SK-N-MC (cell line): ENCODE measurements around the gene IL1RAPL1.

Experiments used
- DNase-seq: peaks from one replicate; pipeline ENCODE4 v3.0.0-alpha.2; 2011; ENCODE audit warnings: low read depth, low spot score
- H3K27ac ChIP-seq: fragments of 200-600 bp; sonication (generic); 2 replicates; pipeline ENCODE4 v1.5.1; 2016; ENCODE audit warnings: mixed run types
- H3K36me3 ChIP-seq: fragments of 200-600 bp; sonication (generic); 2 replicates; pipeline ENCODE4 v1.6.1; 2017; ENCODE audit warnings: antibody characterized with exemption, low read length, mixed read lengths; ENCODE audit not compliant: insufficient read depth
- H3K4me3 ChIP-seq: fragments of 200-600 bp; sonication (generic); 2 replicates; pipeline ENCODE4 v1.5.1; 2016
- H3K9ac ChIP-seq: fragments of 200-600 bp; sonication (generic); 2 replicates; pipeline ENCODE4 v1.8.0; 2017; ENCODE audit warnings: mixed run types, mixed read lengths; ENCODE audit not compliant: insufficient read length
- H3K9me3 ChIP-seq: fragments of 200-600 bp; sonication (generic); 2 replicates; pipeline ENCODE4 v1.6.1; 2017; ENCODE audit warnings: low read depth, mild to moderate bottlenecking, antibody characterized with exemption, low read length, moderate library complexity, mixed read lengths
- EZH2 ChIP-seq: fragments of 200-600 bp; sonication (generic); IDR thresholded peaks from one replicate; pipeline ENCODE4 v1.6.1; 2017; ENCODE audit warnings: antibody characterized with exemption
- FOXP2 ChIP-seq: optimal IDR thresholded peaks from 2 replicates; pipeline ENCODE3; 2011; ENCODE audit warnings: mild to moderate bottlenecking, moderate library complexity; ENCODE audit not compliant: insufficient read depth; ENCODE audit errors: extremely low read length, control extremely low read depth
- POLR2AphosphoS5 ChIP-seq: IDR thresholded peaks from 2 replicates; pipeline ENCODE4 v1.6.1; 2012; ENCODE audit warnings: mild to moderate bottlenecking, low read depth, low read length, borderline replicate concordance

The IL1RAPL1 gene

DNA sequence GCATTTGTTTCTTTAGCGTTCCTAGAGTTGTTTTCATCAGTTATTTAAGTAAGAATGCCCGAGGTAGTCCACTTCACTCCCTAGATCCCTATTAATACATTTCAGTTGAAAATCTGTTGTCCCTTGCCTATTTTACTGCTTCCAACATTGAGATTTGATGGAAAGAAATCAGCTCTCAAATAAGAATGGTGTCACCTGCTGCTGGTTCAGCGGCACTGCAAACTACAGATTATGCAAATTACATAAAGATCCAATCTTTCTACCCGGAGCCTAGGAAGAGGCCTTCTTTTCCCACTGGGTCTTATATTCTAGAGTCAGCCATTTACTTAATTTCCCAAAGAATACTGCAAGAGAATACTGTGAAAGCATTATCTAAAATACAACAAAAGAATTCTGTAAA, 1030.5 kb downstream of the IL1RAPL1 start:
- no peak for TF ChIP-seq EZH2
- no peak for TF ChIP-seq POLR2AphosphoS5
- Histone ChIP-seq H3K9me3 (no peaks in the 10 kb centered on the region), H3K36me3 (no peaks in the 10 kb centered on the region), H3K27ac (no peak overlapping the region), H3K9ac (no peak overlapping the region), H3K4me3 (no peak overlapping the region)
- DNase-seq: no peak

DNA sequence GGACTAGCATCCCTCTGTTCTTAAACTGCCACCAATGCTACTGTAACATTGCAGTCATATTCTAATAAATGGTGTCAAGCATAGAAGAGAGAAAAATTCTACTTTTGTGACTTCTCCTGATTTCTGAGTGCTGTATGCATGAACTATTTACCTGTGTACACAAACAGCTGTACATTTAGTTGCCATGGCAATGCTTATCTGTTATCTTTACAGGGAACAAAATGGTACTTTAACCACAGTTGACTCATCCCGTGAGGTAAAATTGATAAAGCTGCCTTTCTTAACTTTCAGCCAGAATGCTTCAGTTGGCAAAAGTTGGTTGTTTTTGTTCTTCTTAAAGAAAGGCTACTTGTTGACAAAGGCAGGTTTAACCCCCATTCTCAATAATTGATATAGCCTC, 1040.6 kb downstream of the IL1RAPL1 start:
- Histone ChIP-seq H3K9me3 (no peaks in the 10 kb centered on the region), H3K36me3 (no peaks in the 10 kb centered on the region), H3K4me3 (no peak overlapping the region), H3K9ac (no peak overlapping the region), H3K27ac (no peak overlapping the region)
- no peak for TF ChIP-seq FOXP2
- TF ChIP-seq POLR2AphosphoS5: no peak
- no peak for TF ChIP-seq EZH2
- no peak for DNase-seq

DNA sequence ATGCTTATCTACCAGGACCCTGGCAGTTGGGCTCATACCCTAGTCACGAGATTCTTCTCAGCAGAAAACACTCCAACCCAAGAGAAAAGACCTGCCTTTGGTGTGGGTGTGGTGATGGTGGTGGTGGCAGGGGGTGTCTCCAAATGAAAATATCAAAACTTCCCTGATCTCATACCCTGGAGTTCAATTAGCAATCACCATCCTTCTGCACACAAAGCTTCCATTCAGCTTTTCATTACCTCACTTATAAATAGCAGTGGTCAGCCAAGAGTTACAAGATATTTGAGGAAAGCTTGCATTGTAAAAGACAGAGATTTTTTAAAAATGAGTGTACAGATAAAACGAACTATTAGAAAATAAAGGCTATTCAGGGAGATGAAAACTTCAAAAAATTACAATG, 1047.3 kb downstream of the IL1RAPL1 start:
- TF ChIP-seq POLR2AphosphoS5 (no peak), EZH2 (no peak), FOXP2 (no peak)
- no peak for DNase-seq
- H3K27ac ChIP-seq: no peak overlapping the region
- H3K36me3 ChIP-seq: no peaks in the 10 kb centered on the region
- no peak overlapping the region for H3K4me3 ChIP-seq
- no peaks in the 10 kb centered on the region for H3K9me3 ChIP-seq
- H3K9ac ChIP-seq: no peak overlapping the region

DNA sequence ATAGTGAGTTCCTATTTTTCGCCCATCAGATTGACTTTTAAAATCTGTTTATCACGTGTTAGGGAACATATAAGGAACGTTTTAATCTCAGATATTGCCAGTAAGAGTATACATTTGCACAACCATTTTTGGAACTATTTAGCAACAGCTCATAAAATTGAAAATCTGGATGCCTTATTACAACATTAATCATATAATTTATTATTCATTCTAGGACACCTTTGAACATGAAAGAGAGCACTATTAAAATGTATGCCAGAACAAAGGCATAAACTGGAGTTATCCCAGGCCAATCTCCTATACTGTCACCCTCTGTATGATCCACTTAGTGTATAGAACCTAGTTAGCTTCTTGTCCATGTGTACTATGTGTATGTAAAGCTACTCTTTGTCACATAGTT, 1049.1 kb downstream of the IL1RAPL1 start:
- TF ChIP-seq POLR2AphosphoS5 (no peak), FOXP2 (no peak), EZH2 (no peak)
- H3K27ac ChIP-seq: no peak overlapping the region
- no peak overlapping the region for H3K4me3 ChIP-seq
- H3K9ac ChIP-seq: no peak overlapping the region
- no peaks in the 10 kb centered on the region for H3K9me3 ChIP-seq
- no peaks in the 10 kb centered on the region for H3K36me3 ChIP-seq
- DNase-seq: no peak

DNA sequence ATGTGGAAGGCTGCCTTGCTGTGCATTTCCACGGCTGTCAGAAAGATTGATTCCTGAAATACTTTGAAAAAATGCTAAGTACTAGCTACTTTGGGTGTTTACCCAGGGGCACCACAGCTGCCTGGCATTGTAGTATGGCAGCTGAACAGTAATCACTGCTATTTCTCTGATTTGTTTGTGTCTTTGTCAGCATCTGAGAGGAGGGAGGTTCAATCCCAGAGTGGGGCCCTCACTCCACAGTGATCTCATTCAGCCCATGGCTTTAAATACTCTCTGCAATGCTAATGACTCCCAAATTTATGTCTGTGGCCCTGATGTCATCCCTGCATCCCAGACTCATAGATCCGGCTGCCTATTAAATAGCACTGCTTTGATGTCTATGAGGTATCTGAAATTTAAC, 1052.9 kb downstream of the IL1RAPL1 start:
- DNase-seq: no peak
- TF ChIP-seq POLR2AphosphoS5 (no peak), EZH2 (no peak), FOXP2 (no peak)
- no peak overlapping the region for H3K27ac ChIP-seq
- no peak overlapping the region for H3K4me3 ChIP-seq
- H3K9me3 ChIP-seq: no peaks in the 10 kb centered on the region
- H3K9ac ChIP-seq: no peak overlapping the region
- no peaks in the 10 kb centered on the region for H3K36me3 ChIP-seq

DNA sequence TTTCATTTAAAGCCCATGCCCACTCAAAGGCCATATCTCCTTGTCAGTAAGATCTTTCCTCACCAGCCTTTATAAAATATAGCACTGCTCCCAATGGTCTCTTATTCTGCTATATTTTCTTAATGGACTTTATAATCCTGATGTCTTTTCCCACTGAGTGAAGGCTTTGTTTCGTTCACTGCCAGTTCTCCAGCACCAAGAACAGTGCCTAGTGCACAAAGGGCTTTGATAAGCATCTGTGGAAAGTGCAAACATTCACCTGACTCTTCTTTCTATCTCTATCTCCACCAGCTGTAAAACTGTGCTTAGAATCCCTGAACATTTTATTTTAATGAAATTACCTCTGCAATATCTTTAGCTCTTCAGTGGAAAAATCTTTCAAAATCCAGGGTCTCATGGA, 1054.2 kb downstream of the IL1RAPL1 start:
- no peak overlapping the region for H3K4me3 ChIP-seq
- DNase-seq: no peak
- H3K36me3 ChIP-seq: no peaks in the 10 kb centered on the region
- H3K9ac ChIP-seq: no peak overlapping the region
- no peak for TF ChIP-seq FOXP2
- no peak for TF ChIP-seq POLR2AphosphoS5
- TF ChIP-seq EZH2: no peak
- no peak overlapping the region for H3K27ac ChIP-seq
- H3K9me3 ChIP-seq: no peaks in the 10 kb centered on the region

DNA sequence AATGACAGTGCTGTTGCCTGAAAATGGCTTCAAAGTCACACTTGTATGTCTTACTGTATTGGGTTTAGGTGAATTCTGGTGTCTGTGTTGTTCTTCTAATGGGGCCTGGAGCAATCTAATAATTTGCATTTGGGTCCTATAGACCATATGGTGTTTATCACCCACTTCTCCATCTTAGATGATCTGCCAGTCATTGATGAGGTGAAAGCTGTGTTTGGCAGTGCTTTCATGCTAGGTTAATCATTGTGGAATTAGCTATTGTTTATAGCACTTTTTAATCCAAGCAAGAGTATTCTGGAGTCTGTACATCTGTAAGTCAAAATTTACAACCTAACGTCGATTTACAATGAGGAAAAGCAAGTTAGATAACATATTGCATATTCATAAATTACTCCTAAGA, 1055.9 kb downstream of the IL1RAPL1 start:
- no peak overlapping the region for H3K27ac ChIP-seq
- no peak overlapping the region for H3K4me3 ChIP-seq
- H3K9ac ChIP-seq: no peak overlapping the region
- no peaks in the 10 kb centered on the region for H3K36me3 ChIP-seq
- H3K9me3 ChIP-seq: no peaks in the 10 kb centered on the region
- TF ChIP-seq EZH2 (no peak), POLR2AphosphoS5 (no peak), FOXP2 (no peak)
- no peak for DNase-seq

DNA sequence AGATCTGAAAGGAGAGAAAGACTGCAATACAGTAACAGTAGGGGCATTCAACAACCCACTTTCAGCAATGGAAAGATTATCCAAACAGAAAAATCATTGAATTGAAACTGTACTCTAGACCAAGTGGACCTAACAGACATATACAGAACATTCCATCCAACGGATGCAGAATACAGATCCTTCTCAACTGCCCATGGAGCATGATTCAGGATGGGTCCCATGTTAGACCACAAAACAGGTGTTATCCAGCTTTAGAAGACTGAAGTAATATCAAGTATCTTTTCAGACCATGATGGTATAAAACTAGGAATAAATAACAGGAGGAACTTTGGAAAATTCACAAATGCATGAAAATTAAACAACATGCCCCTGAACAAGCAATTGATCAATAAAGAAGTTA, 1060.9 kb downstream of the IL1RAPL1 start:
- no peak overlapping the region for H3K27ac ChIP-seq
- no peak overlapping the region for H3K4me3 ChIP-seq
- TF ChIP-seq FOXP2 (no peak), EZH2 (no peak)
- H3K9me3 ChIP-seq: no peaks in the 10 kb centered on the region
- H3K36me3 ChIP-seq: no peaks in the 10 kb centered on the region
- DNase-seq: no peak
- no peak overlapping the region for H3K9ac ChIP-seq

DNA sequence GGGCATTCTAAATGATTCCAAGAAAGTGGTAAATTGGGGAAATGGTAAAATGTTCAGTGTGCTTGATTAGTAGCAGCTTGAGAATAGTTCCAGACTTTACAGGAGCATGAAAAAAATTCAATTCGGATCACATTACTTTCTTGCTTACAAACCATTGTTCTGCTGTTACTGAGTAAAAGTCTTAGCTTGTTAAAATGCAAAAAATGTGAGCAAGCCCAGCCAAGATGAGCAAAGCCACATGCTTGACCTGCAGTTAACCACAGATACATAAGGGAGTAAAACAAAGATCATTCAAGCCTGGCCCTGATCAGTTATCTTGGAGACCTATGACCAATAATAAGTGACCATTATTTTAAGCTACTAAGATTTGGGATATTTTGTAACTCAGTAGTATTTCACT, 1065.2 kb downstream of the IL1RAPL1 start:
- no peak for DNase-seq

More for the DNA sequence above, 1065.2 kb downstream of the IL1RAPL1 start:
- no peak overlapping the region for H3K27ac ChIP-seq
- H3K9ac ChIP-seq: no peak overlapping the region
- no peak for TF ChIP-seq FOXP2
- TF ChIP-seq POLR2AphosphoS5: no peak
- TF ChIP-seq EZH2: no peak
- no peaks in the 10 kb centered on the region for H3K9me3 ChIP-seq
- no peak overlapping the region for H3K4me3 ChIP-seq
- H3K36me3 ChIP-seq: no peaks in the 10 kb centered on the region
